Chondrocyte (in vitro differentiated cells): Measurements from ENCODE around the gene ZNF488. TPM values are rescaled to one million over a fixed set of nuclear protein-coding genes. Genes with fewer than 3 reads are reported as not detected.
"Not testable (repeated sequence)": the region's sequence is repeated elsewhere in the genome, so short reads cannot be mapped to it uniquely, and the experiment has no call there.

Experiments
- DNase-seq: peaks from one replicate; pipeline ENCODE4 v3.0.0; 2021; ENCODE audit warnings: mixed read lengths, low spot score
- H3K27ac Mint-ChIP-seq: one replicate; pipeline ENCODE4 v1.8.0; 2021; ENCODE audit warnings: mild to moderate bottlenecking, moderate library complexity, mixed read lengths; ENCODE audit not compliant: unreplicated experiment
- H3K27me3 Mint-ChIP-seq: 2 replicates; pipeline ENCODE4 v1.8.0; 2021; ENCODE audit warnings: low read depth, mixed read lengths
- H3K36me3 Mint-ChIP-seq: 2 replicates; pipeline ENCODE4 v1.8.0; 2021; ENCODE audit warnings: low read depth, mixed read lengths
- H3K4me1 Mint-ChIP-seq: 2 replicates; pipeline ENCODE4 v1.8.0; 2021; ENCODE audit warnings: low read depth, mild to moderate bottlenecking, mixed read lengths
- H3K4me3 Mint-ChIP-seq: one replicate; pipeline ENCODE4 v1.8.0; 2021; ENCODE audit warnings: mild to moderate bottlenecking, moderate library complexity, mixed read lengths; ENCODE audit not compliant: unreplicated experiment
- H3K9me3 Mint-ChIP-seq: 2 replicates; pipeline ENCODE4 v1.8.0; 2021; ENCODE audit warnings: low read depth, mixed read lengths
- CTCF ChIP-seq: fragments of 200-600 bp; sonication (generic); IDR thresholded peaks from 2 replicates; pipeline ENCODE4 v1.5.0; 2021; ENCODE audit warnings: antibody characterized with exemption, mild to moderate bottlenecking, moderate library complexity
- total RNA-seq: library from RNA; stranded (reverse); gene quantifications from 3 replicates; pipeline ENCODE4 v1.2.1, GENCODE V29; 2021

Gene ZNF488
- total RNA-seq, 1 donor from 2014 or later: 0.17 TPM

GRCh38 chr10:47388879-47389278, 4.8 kb upstream of the ZNF488 start:
- no peak for DNase-seq
- H3K27me3 Mint-ChIP-seq: peaks cover 4% of the 10 kb centered on the region
- no peak overlapping the region for H3K27ac Mint-ChIP-seq
- peaks cover 4% of the 10 kb centered on the region for H3K9me3 Mint-ChIP-seq
- TF ChIP-seq CTCF: no peak
- no peak overlapping the region for H3K4me3 Mint-ChIP-seq
- peaks cover 5% of the 10 kb centered on the region for H3K4me1 Mint-ChIP-seq
- H3K36me3 Mint-ChIP-seq: no peaks in the 10 kb centered on the region

GRCh38 chr10:47386104-47386503, 2.0 kb upstream of the ZNF488 start:
- peaks cover 10% of the 10 kb centered on the region for H3K4me1 Mint-ChIP-seq
- H3K27ac Mint-ChIP-seq, DNase-seq, H3K9me3 Mint-ChIP-seq, H3K36me3 Mint-ChIP-seq, H3K4me3 Mint-ChIP-seq, H3K27me3 Mint-ChIP-seq: not testable (repeated sequence)

GRCh38 chr10:47383261-47384147, 589 bp downstream of the ZNF488 start:
- H3K4me1 Mint-ChIP-seq: peaks cover 10% of the 10 kb centered on the region
- H3K4me3 Mint-ChIP-seq: peak overlapping the region; percentile 88
- H3K36me3 Mint-ChIP-seq: peaks cover 2% of the 10 kb centered on the region
- TF ChIP-seq CTCF: no peak
- H3K27me3 Mint-ChIP-seq: peaks cover 23% of the 10 kb centered on the region
- DNase-seq: no peak
- no peak overlapping the region for H3K27ac Mint-ChIP-seq
- peaks cover 4% of the 10 kb centered on the region for H3K9me3 Mint-ChIP-seq

GRCh38 chr10:47381427-47382379, 2.4 kb downstream of the ZNF488 start:
- Mint-ChIP-seq H3K9me3 (no peaks in the 10 kb centered on the region), H3K27me3 (peaks cover 23% of the 10 kb centered on the region), H3K4me1 (peaks cover 10% of the 10 kb centered on the region), H3K4me3 (no peak overlapping the region), H3K36me3 (peaks cover 2% of the 10 kb centered on the region), H3K27ac (no peak overlapping the region)
- TF ChIP-seq CTCF: no peak
- peak; percentile 50 for DNase-seq

- no peak for DNase-seq
- no peak for TF ChIP-seq CTCF
- Mint-ChIP-seq H3K4me3 (no peak overlapping the region), H3K27ac (no peak overlapping the region), H3K4me1 (peaks cover 10% of the 10 kb centered on the region), H3K27me3 (peaks cover 23% of the 10 kb centered on the region), H3K9me3 (no peaks in the 10 kb centered on the region), H3K36me3 (peaks cover 2% of the 10 kb centered on the region)
Measured at GRCh38 chr10:47381103-47381395, 3.0 kb downstream of the ZNF488 start.
